B cell (primary cell): ENCODE results near the gene APLP2.

Source experiments
- EZH2 ChIP-seq: IDR thresholded peaks from 2 replicates; pipeline ENCODE4 v1.6.1; 2012; ENCODE audit warnings: borderline replicate concordance, low read depth, mild to moderate bottlenecking, moderate library complexity, low read length; ENCODE audit not compliant: insufficient read depth, poor library complexity, severe bottlenecking
- TF ChIP-seq, protein P1 (sequence below): fragments of 200-600 bp; IDR thresholded peaks from one replicate; pipeline ENCODE4 v1.8.0; 2022; ENCODE audit warnings: antibody characterized with exemption, mild to moderate bottlenecking

DNA sequence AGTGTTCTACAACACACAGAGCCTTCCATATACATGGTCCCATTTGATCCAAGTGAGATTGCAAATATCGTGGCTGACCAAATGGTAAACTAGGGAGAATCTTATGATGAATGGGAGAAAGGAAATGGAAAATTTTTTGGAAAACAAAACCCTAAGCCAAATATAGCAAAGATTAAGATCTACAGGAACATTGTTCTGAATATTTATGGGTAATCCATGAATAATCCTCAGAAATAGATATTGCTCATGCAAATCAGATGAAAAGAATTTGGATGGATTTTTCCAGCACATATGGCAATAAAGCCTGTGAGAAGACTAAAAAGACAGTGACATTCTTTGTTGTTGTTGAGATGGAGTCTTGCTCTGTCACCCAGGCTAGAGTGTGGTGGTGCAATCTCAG lies 45.3 kb upstream of the APLP2 start:
- TF ChIP-seq, protein P1, sequence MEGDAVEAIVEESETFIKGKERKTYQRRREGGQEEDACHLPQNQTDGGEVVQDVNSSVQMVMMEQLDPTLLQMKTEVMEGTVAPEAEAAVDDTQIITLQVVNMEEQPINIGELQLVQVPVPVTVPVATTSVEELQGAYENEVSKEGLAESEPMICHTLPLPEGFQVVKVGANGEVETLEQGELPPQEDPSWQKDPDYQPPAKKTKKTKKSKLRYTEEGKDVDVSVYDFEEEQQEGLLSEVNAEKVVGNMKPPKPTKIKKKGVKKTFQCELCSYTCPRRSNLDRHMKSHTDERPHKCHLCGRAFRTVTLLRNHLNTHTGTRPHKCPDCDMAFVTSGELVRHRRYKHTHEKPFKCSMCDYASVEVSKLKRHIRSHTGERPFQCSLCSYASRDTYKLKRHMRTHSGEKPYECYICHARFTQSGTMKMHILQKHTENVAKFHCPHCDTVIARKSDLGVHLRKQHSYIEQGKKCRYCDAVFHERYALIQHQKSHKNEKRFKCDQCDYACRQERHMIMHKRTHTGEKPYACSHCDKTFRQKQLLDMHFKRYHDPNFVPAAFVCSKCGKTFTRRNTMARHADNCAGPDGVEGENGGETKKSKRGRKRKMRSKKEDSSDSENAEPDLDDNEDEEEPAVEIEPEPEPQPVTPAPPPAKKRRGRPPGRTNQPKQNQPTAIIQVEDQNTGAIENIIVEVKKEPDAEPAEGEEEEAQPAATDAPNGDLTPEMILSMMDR = no peak
- no peak for TF ChIP-seq EZH2
